PFSK-1 (cell line): ENCODE results near the gene IQSEC3. TPM values are rescaled to one million over a fixed set of nuclear protein-coding genes. Genes with fewer than 3 reads are reported as not detected.
"Not testable (repeated sequence)": the region's sequence is repeated elsewhere in the genome, so short reads cannot be mapped to it uniquely, and the experiment has no call there.

Experiments used
- FOXP2 ChIP-seq: optimal IDR thresholded peaks from 2 replicates; pipeline ENCODE3; 2011; ENCODE audit warnings: borderline replicate concordance, control low read depth, inconsistent platforms; ENCODE audit not compliant: insufficient read depth; ENCODE audit errors: extremely low read length, extremely low read depth
- POLR2AphosphoS5 ChIP-seq: IDR thresholded peaks from 2 replicates; pipeline ENCODE4 v1.6.1; 2012; ENCODE audit warnings: low read depth, mild to moderate bottlenecking, control low read depth, low read length, moderate library complexity
- SIN3A ChIP-seq: IDR thresholded peaks from 2 replicates; pipeline ENCODE4 v1.6.1; 2012; ENCODE audit warnings: mild to moderate bottlenecking, low read length, moderate library complexity, borderline replicate concordance; ENCODE audit not compliant: insufficient read depth
- TAF1 ChIP-seq: IDR thresholded peaks from 2 replicates; pipeline ENCODE4 v1.6.1; 2012; ENCODE audit warnings: low read length, control low read depth, borderline replicate concordance; ENCODE audit not compliant: insufficient read depth
- polyA plus RNA-seq: library from polyadenylated mRNA; unstranded; fragments of >200 nt; gene quantifications from one replicate; pipeline ENCODE4 v1.2.1, GENCODE V29; 2012; ENCODE audit warnings: low read depth, missing spikeins; ENCODE audit not compliant: insufficient read length
- TF ChIP-seq, protein P1 (sequence below), 2 experiments: IDR thresholded peaks; 2 replicates each; pipeline versions ENCODE4 v1.6.1 to v1.8.0; 2011 to 2012; ENCODE audit warnings: low read depth in 2 of 2, low read length in 2 of 2, control low read depth in 1 of 2, inconsistent platforms in 1 of 2, mild to moderate bottlenecking in 1 of 2, moderate library complexity in 1 of 2; ENCODE audit not compliant: insufficient read depth in 1 of 2

The IQSEC3 gene
- polyA plus RNA-seq: not detected

DNA sequence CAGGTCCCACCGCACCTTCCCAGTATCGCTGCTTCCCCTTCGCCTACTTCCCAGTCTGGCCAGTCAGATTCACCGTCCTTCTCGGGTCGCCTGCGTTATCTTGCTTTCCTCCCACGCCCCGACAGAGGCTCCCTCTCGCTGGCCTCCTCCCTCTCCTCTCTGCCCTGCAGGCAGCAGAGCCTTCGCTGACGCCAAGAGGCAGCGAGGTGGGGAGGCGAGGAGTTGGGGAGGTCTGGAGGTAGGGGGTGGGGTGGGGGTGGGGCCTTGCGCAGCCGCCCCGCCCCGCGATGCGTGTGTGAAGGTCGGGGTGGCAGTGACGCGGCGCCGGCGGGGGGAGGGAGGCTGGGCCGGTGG, at the start of gene IQSEC3:
IQSEC3 (plus strand) TSS at position 340 of the 354 bp plus-strand sequence. CDS start 116 bp downstream, outside the sequence.
- not testable (repeated sequence) for TF ChIP-seq TAF1, FOXP2, SIN3A

DNA sequence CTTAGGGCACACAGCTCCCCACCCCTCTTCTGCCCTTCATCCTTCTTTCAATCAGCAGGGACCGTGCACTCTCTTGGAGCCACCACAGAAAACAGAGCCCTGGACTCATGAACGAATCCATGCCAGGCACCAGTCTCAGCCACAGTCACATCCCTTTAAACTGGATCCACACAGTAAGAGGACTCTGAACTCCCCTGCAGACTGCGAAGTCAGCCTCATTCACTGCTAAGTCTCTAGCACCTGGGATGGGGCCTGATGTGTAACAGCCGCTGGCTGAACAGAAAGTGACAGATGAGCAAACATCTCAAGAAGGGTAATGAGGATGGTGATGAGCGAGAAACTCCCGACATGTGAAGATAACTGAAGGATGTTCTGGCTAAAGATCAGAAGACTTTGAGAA, 45.8 kb upstream of the IQSEC3 start:
- TF ChIP-seq FOXP2: no peak
- no peak for TF ChIP-seq SIN3A
- no peak for TF ChIP-seq TAF1
- no peak for TF ChIP-seq POLR2AphosphoS5
- TF ChIP-seq, protein P1, sequence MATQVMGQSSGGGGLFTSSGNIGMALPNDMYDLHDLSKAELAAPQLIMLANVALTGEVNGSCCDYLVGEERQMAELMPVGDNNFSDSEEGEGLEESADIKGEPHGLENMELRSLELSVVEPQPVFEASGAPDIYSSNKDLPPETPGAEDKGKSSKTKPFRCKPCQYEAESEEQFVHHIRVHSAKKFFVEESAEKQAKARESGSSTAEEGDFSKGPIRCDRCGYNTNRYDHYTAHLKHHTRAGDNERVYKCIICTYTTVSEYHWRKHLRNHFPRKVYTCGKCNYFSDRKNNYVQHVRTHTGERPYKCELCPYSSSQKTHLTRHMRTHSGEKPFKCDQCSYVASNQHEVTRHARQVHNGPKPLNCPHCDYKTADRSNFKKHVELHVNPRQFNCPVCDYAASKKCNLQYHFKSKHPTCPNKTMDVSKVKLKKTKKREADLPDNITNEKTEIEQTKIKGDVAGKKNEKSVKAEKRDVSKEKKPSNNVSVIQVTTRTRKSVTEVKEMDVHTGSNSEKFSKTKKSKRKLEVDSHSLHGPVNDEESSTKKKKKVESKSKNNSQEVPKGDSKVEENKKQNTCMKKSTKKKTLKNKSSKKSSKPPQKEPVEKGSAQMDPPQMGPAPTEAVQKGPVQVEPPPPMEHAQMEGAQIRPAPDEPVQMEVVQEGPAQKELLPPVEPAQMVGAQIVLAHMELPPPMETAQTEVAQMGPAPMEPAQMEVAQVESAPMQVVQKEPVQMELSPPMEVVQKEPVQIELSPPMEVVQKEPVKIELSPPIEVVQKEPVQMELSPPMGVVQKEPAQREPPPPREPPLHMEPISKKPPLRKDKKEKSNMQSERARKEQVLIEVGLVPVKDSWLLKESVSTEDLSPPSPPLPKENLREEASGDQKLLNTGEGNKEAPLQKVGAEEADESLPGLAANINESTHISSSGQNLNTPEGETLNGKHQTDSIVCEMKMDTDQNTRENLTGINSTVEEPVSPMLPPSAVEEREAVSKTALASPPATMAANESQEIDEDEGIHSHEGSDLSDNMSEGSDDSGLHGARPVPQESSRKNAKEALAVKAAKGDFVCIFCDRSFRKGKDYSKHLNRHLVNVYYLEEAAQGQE (IDR thresholded peaks at IDR 0.05; ENCODE audit: insufficient read depth in 1 of 2, low read depth in 2 of 2, low read length in 2 of 2): no peak

DNA sequence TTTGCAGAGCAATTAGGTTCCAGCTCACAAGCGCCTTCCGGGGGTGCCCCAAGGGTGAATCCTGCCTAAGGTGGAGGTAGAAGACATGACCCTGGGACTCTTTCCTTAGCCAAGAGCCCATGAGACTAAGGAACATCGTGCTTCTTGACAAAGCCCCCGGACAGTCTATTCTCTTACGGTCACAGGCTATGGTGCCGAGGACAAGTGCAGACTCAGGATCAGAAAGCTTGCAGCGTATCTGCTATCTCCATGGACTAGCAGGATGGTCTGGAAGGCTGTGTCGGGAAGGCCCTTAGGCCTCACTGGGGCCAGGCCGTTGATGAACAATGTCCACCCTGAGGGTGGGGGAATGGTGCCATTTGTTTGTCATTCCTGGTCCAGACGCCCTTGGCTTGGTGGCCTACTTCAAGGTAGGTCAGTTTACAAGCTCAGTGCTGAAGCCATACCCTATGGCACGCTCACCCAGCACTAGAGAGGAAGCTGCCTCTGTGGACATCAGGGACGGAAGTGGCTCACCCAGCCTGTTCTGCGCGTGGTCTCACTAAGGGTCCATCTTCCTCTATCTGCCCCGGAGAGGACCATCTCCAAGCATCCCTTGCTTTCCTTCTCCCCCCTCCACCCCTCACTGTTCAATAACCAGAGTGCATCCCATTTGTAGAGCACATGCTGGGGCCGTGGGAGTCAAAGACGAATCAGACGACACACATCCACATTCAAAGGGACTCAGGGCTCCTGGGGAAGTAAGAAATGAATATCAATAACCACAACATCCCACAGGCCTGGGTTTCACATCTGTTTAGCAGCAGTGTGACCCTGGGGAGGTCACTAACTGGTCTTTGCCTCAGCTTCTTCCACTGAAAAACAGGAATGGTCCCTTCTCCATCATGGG, 45.0 kb upstream of the IQSEC3 start:
- TF ChIP-seq, protein P1 (IDR thresholded peaks at IDR 0.05; ENCODE audit: insufficient read depth in 1 of 2, low read depth in 2 of 2, low read length in 2 of 2): no peak
- TF ChIP-seq TAF1: no peak
- no peak for TF ChIP-seq SIN3A
- TF ChIP-seq POLR2AphosphoS5: no peak
- TF ChIP-seq FOXP2: no peak

GRCh38 chr12:22190-22529, 44.4 kb upstream of the IQSEC3 start:
- TF ChIP-seq FOXP2 (no peak), SIN3A (no peak), TAF1 (no peak), POLR2AphosphoS5 (no peak)
- TF ChIP-seq, protein P1 (IDR thresholded peaks at IDR 0.05; ENCODE audit: insufficient read depth in 1 of 2, low read depth in 2 of 2, low read length in 2 of 2): no peak

DNA sequence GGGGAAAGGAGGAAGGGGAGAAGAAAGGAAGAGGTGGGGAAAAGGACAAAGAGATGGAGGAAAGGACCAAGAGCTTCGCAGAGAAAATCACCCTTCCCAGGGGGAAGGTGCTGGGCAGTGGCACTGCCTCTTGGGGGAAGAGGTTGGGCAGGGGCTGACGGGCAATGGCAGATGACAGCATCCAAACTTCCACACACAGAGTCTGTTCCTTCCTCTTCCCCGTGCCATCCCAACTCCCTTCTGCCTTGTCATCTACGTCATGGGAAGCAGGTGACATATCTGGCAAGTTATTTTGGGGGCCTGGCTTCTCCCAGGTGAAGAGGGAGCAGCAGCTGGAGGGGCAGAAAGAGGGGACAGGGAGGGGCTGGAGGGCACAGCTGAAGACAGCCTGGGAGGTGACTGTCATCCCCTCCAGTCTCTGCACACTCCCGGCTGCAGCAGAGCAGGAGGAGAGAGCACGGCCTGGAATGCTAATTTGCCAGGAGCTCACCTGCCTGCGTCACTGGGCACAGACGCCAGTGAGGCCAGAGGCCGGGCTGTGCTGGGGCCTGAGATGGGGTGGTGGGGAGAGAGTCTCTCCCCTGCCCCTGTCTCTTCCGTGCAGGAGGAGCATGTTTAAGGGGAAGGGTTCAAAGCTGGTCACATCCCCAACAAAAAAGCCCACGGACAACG, 43.9 kb upstream of the IQSEC3 start:
- TF ChIP-seq SIN3A (no peak), FOXP2 (no peak)
- TF ChIP-seq, protein P1 (IDR thresholded peaks at IDR 0.05; ENCODE audit: insufficient read depth in 1 of 2, low read depth in 2 of 2, low read length in 2 of 2): no peak
